ENCODE measurements around the gene LRRTM4. TPM values are rescaled to one million over a fixed set of nuclear protein-coding genes. Genes with fewer than 3 reads are reported as not detected.

Gene LRRTM4
- total and polyA plus RNA-seq, 10 of the 15 experiments (the other 5 are each of a cell fraction or from before 2014, with no cell fraction given), result 0.01 to 1.0 TPM; not detected in 8

DNA sequence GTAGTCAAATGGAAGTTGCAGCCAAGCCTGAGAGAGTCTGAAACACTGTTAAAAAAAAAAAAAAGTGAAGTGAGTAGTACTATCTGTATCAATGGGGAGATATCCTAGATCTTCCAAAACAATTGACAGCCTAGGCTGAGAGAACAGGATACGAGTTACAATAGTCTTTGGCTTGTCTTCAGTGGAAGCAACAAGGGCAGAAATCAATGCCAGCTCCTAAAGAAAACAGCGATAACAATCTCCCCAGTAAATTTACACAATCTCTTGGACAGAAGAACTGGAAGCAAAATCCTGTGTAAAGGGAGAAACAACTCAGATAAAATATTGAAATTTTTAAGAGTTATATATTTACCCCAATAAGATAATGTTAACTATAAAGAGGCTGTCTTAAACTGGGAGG, 508.7 kb downstream of the LRRTM4 start (continued):
- TF ChIP-seq, protein P1, sequence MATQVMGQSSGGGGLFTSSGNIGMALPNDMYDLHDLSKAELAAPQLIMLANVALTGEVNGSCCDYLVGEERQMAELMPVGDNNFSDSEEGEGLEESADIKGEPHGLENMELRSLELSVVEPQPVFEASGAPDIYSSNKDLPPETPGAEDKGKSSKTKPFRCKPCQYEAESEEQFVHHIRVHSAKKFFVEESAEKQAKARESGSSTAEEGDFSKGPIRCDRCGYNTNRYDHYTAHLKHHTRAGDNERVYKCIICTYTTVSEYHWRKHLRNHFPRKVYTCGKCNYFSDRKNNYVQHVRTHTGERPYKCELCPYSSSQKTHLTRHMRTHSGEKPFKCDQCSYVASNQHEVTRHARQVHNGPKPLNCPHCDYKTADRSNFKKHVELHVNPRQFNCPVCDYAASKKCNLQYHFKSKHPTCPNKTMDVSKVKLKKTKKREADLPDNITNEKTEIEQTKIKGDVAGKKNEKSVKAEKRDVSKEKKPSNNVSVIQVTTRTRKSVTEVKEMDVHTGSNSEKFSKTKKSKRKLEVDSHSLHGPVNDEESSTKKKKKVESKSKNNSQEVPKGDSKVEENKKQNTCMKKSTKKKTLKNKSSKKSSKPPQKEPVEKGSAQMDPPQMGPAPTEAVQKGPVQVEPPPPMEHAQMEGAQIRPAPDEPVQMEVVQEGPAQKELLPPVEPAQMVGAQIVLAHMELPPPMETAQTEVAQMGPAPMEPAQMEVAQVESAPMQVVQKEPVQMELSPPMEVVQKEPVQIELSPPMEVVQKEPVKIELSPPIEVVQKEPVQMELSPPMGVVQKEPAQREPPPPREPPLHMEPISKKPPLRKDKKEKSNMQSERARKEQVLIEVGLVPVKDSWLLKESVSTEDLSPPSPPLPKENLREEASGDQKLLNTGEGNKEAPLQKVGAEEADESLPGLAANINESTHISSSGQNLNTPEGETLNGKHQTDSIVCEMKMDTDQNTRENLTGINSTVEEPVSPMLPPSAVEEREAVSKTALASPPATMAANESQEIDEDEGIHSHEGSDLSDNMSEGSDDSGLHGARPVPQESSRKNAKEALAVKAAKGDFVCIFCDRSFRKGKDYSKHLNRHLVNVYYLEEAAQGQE (IDR thresholded peaks at IDR 0.05; ENCODE audit: low read depth, low read length), result no peak

DNA sequence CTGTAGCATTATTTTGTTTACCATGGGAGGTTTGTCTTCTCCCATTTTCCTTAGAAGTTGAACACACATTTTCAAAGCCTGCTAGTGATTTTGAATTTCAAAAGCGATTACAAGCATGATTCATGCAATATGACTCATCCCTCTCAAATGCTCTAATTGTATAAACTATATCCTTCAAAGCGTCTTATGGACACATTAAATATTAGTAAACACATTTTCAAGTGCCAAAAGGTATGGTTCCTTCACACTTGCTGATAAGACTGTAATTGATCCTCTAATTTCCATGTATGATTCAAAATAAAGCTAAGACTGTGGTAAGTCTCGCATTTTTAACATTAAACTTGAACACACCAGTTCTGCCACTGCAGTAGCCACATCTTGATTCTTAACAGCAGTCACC, 512.9 kb downstream of the LRRTM4 start:
- RAD21 ChIA-PET (ENCODE audit: unreplicated experiment), result no interaction called here
- no peak for FAIRE-seq

More for the DNA sequence above, 512.9 kb downstream of the LRRTM4 start:
- SMC1A ChIA-PET (ENCODE audit: uncharacterized antibody, unreplicated experiment), result interaction anchor here (1.0 kb wide), 1 partner anchor 69 kb away, joined by 3 read pairs; no protein-coding TSS in a partner anchor
- Histone ChIP-seq H2AFZ (ENCODE audit: control insufficient read depth, low read depth, low read length) (no peak overlapping the region), H3K27me3 (replicated peaks in 1 of 2; ENCODE audit: control insufficient read depth in 2 of 2, insufficient read depth in 2 of 2, low read length in 1 of 2) (no peaks in the 10 kb centered on the region), H3K4me1 (ENCODE audit: control insufficient read depth, insufficient read depth, low read length) (no peaks in the 10 kb centered on the region), H3K36me3 (ENCODE audit: control insufficient read depth in 2 of 2, insufficient read depth in 2 of 2, low read length in 1 of 2) (no peaks in the 10 kb centered on the region), H4K20me1 (ENCODE audit: control insufficient read depth, insufficient read depth) (no peaks in the 10 kb centered on the region), H3K9ac (ENCODE audit: control insufficient read depth, insufficient read depth, low read length) (no peak overlapping the region), H3K4me3 (no peak overlapping the region), H3K9me3 (replicated peaks; ENCODE audit: control insufficient read depth, insufficient read depth, low read length) (no peaks in the 10 kb centered on the region), H3K4me2 (ENCODE audit: control insufficient read depth, insufficient read depth) (no peak overlapping the region), H3K79me2 (ENCODE audit: control insufficient read depth, insufficient read depth, low read length) (no peaks in the 10 kb centered on the region), H3K27ac (ENCODE audit: control insufficient read depth, insufficient read depth) (no peak overlapping the region)
- WGBS (ENCODE audit: insufficient coverage, insufficient replicate concordance, low lambda C conversion rate, missing lambda C conversion rate), result 45% methylated on average over 3 of the region's 3 CpGs
- intact Hi-C loops (cut with micrococcal nuclease; ENCODE audit: unreplicated experiment) (no loop called here), in situ Hi-C loops (cut with MboI) (no loop called here)
- DNase-seq (ENCODE audit: low read depth, low spot score) (no peak), ATAC-seq (no peak)
- TF ChIP-seq HDAC6 (IDR thresholded peaks at IDR 0.05; ENCODE audit: unreplicated experiment), result no peak
- TF ChIP-seq, protein P2, sequence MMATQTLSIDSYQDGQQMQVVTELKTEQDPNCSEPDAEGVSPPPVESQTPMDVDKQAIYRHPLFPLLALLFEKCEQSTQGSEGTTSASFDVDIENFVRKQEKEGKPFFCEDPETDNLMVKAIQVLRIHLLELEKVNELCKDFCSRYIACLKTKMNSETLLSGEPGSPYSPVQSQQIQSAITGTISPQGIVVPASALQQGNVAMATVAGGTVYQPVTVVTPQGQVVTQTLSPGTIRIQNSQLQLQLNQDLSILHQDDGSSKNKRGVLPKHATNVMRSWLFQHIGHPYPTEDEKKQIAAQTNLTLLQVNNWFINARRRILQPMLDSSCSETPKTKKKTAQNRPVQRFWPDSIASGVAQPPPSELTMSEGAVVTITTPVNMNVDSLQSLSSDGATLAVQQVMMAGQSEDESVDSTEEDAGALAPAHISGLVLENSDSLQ (IDR thresholded peaks at IDR 0.05), result no peak
- no peak for TF ChIP-seq ZNF217 (IDR thresholded peaks at IDR 0.05)
- TF ChIP-seq HDAC2 (IDR thresholded peaks at IDR 0.05), result no peak
- no TSS peak for BruUV-seq (replicated peaks)
- CTCF ChIA-PET, result no interaction called here
- POLR2A ChIA-PET, result no interaction called here

Data from GM12878 (cell line).